ENCODE results near the gene MGA. TPM values are rescaled to one million over a fixed set of nuclear protein-coding genes. Genes with fewer than 3 reads are reported as not detected.

The MGA gene
- total and polyA plus RNA-seq, 2 of the 8 experiments (the other 6 are each of a cell fraction or from before 2014, with no cell fraction given): 7.6 to 53.2 TPM

DNA sequence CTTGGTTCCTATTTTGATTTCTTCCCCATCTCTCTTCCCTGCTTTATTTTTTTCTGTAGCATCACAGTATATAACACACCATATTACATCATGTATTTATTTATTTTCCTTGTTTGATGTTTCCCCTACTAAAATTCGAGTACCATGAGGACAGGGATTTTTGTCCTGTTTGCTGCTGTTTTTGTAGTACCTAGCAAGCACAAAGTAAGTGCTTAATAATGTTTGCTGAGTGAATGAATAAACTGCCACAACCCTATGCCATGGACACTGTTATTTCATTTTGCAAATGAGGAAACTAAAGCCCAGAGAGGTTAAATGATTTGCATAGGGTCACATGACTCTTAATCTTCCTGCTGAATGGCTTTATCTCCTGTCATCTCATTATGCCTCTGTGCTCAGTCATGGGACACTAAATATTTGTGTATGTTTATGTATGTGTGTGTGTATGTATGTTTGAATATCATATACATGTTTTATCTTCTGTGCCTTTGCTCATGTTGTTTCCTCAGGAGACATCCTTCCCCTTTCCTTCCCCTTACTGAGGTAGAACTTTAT is 26.1 kb upstream of the MGA start:
- no peak overlapping the region for H3K14ac ChIP-seq (ENCODE audit: insufficient read length)
- no peaks in the 10 kb centered on the region for H3K27me3 ChIP-seq (replicated peaks in 1 of 4; ENCODE audit: control insufficient read depth in 3 of 4, extremely low read depth in 1 of 4, insufficient read depth in 3 of 4, low read length in 3 of 4)
- no peak overlapping the region for H2BK120ac ChIP-seq (replicated peaks; ENCODE audit: low read depth, low read length)
- no peak for FAIRE-seq
- no peaks in the 10 kb centered on the region for H3K9me3 ChIP-seq (ENCODE audit: insufficient read depth in 2 of 2, low read depth in 1 of 2, low read length in 1 of 2)
- peak overlapping the region; percentile 28 for H3K23ac ChIP-seq (ENCODE audit: insufficient read length)
- no peak overlapping the region for H2AFZ ChIP-seq (ENCODE audit: low read length)
- H3K56ac ChIP-seq (replicated peaks; ENCODE audit: insufficient read length, low read depth, low read length): no peak overlapping the region
- H4K20me1 ChIP-seq (replicated peaks in 1 of 2; ENCODE audit: control insufficient read depth in 1 of 2, insufficient read depth in 2 of 2, low read length in 2 of 2): no peaks in the 10 kb centered on the region
- H3K4ac ChIP-seq (replicated peaks; ENCODE audit: insufficient read length, low read depth, low read length): no peak overlapping the region
- H3K23me2 ChIP-seq (ENCODE audit: low read depth, low read length): 0 out of 2 replicates have a peak, but pooled peaks cover 2% of the 10 kb centered on the region
- H3K4me3 ChIP-seq (ENCODE audit: extremely low read depth in 1 of 4, insufficient read depth in 2 of 4, low read depth in 3 of 4, low read length in 4 of 4): no peak overlapping the region
- H3K27ac ChIP-seq (ENCODE audit: low read depth, low read length): no peak overlapping the region
- no peak overlapping the region for H3K18ac ChIP-seq (ENCODE audit: extremely low read depth, low read length)
- no peak overlapping the region for H3K9ac ChIP-seq (replicated peaks in 1 of 4; ENCODE audit: extremely low read depth in 1 of 4, low read depth in 3 of 4, low read length in 3 of 4)
- H2BK12ac ChIP-seq (ENCODE audit: low read depth, low read length): no peak overlapping the region
- H3K79me1 ChIP-seq (ENCODE audit: low read depth, low read length): no peaks in the 10 kb centered on the region
- no peaks in the 10 kb centered on the region for H3K36me3 ChIP-seq (ENCODE audit: control insufficient read depth in 2 of 4, insufficient read depth in 4 of 4, low read length in 3 of 4)
- no peak for DNase-seq (ENCODE audit: low read depth in 1 of 2, low spot score in 2 of 2)
- H2AK5ac ChIP-seq (ENCODE audit: low read depth, low read length): no peak overlapping the region
- peaks cover 0 to 50% of the 10 kb centered on the region in 2 experiments; a peak in 3 of 4 replicates for H3K79me2 ChIP-seq (ENCODE audit: control insufficient read depth in 1 of 2, insufficient read depth in 2 of 2, low read length in 2 of 2)
- H4K8ac ChIP-seq (ENCODE audit: extremely low read depth, insufficient read depth, low read length): no peak overlapping the region
- 70% methylated on average over 1 of the region's 1 CpG; no CpG with 5 or more reads in 1 of the 2 experiments for WGBS, 2 experiments (ENCODE audit: extremely low coverage in 1 of 2, insufficient coverage in 1 of 2, insufficient read length in 1 of 2, insufficient replicate concordance in 2 of 2, low coverage in 1 of 2, low lambda C conversion rate in 2 of 2, missing lambda C conversion rate in 1 of 2)
- TF ChIP-seq MAFK (IDR thresholded peaks at IDR 0.05; ENCODE audit: low read depth, low read length) (no peak), NANOG (IDR thresholded peaks at IDR 0.05; ENCODE audit: insufficient read depth, low read depth, low read length, poor library complexity, severe bottlenecking) (no peak), TEAD4 (IDR thresholded peaks at IDR 0.05; ENCODE audit: low read depth, low read length) (no peak)
- H3K4me1 ChIP-seq (replicated peaks in 1 of 4; ENCODE audit: control insufficient read depth in 3 of 4, insufficient read depth in 4 of 4, low read length in 3 of 4): peaks cover 3 to 7% (median 4%) of the 10 kb centered on the region in 4 experiments; a peak in 6 of 7 replicates
- H2BK20ac ChIP-seq (ENCODE audit: low read length): no peak overlapping the region
- no peak overlapping the region for H2BK15ac ChIP-seq (ENCODE audit: low read length)
- no peak overlapping the region for H2BK5ac ChIP-seq (ENCODE audit: low read depth, low read length)
- ChIA-PET CTCF (ENCODE audit: partially characterized antibody) (interaction anchor here (1.7 kb wide), 1 partner anchor 10 kb away, joined by 5 read pairs; no protein-coding TSS in a partner anchor), POLR2A (ENCODE audit: partially characterized antibody) (interaction anchor here (2.4 kb wide), 1 partner anchor 12 kb away, joined by 8 read pairs; no protein-coding TSS in a partner anchor)
- no peak overlapping the region for H4K91ac ChIP-seq (replicated peaks; ENCODE audit: insufficient read length, low read length)
- H4K5ac ChIP-seq (ENCODE audit: insufficient read length, low read depth, low read length): no peak overlapping the region
- no peak overlapping the region for H3K4me2 ChIP-seq (ENCODE audit: insufficient read depth in 1 of 2, low read depth in 2 of 2, low read length in 2 of 2)

Measured in H1 (cell line).